H1 (cell line): ENCODE results near the gene RBM24.

Experiments
- ATF2 ChIP-seq: IDR thresholded peaks from 2 replicates; pipeline ENCODE4 v1.6.1; 2012; ENCODE audit warnings: low read length, inconsistent platforms
- RAD21 ChIP-seq, 2 experiments: IDR thresholded peaks in 1 of 2; conservative IDR thresholded peaks in 1 of 2; 2 replicates each; pipeline ENCODE4 v1.6.1; 2011; ENCODE audit warnings: low read depth in 2 of 2, low read length in 2 of 2, improper control_type of control experiment in 1 of 2, inconsistent platforms in 1 of 2, mild to moderate bottlenecking in 1 of 2, moderate library complexity in 1 of 2
- SUZ12 ChIP-seq: fragments of 200-600 bp; sonication (generic); IDR thresholded peaks from 2 replicates; pipeline ENCODE4 v1.6.1; 2012; ENCODE audit warnings: mild to moderate bottlenecking, inconsistent platforms, low read length, moderate library complexity, mixed read lengths
- TF ChIP-seq, protein P1 (sequence below), 3 experiments: IDR thresholded peaks; 1 replicate in 2 of 3; 2 replicates in 1 of 3; pipeline versions ENCODE4 v1.5.1 to v1.6.1; 2011; ENCODE audit warnings: low read length in 3 of 3, mild to moderate bottlenecking in 3 of 3, inconsistent platforms in 2 of 3, low read depth in 1 of 3, moderate library complexity in 1 of 3; ENCODE audit not compliant: insufficient read depth in 1 of 3; ENCODE audit errors: control extremely low read depth in 1 of 3

DNA sequence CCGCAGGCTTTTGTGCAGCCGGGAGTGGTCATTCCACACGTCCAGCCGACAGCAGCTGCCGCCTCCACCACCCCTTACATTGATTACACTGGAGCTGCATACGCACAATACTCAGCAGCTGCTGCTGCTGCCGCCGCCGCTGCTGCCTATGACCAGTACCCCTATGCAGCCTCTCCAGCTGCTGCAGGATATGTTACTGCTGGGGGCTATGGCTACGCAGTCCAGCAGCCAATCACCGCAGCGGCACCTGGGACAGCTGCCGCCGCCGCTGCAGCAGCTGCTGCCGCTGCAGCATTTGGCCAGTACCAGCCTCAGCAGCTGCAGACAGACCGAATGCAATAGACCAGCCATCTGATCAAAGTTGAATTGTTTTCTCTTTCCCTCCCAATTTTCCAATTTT, 10.6 kb downstream of the RBM24 start:
- TF ChIP-seq RAD21 (IDR thresholded peaks at IDR 0.05 in 1 of 2, conservative IDR thresholded peaks at IDR 0.05 in 1 of 2; ENCODE audit: low read depth in 2 of 2, low read length in 2 of 2) (no peak), ATF2 (no peak), SUZ12 (no peak)
- TF ChIP-seq, protein P1, sequence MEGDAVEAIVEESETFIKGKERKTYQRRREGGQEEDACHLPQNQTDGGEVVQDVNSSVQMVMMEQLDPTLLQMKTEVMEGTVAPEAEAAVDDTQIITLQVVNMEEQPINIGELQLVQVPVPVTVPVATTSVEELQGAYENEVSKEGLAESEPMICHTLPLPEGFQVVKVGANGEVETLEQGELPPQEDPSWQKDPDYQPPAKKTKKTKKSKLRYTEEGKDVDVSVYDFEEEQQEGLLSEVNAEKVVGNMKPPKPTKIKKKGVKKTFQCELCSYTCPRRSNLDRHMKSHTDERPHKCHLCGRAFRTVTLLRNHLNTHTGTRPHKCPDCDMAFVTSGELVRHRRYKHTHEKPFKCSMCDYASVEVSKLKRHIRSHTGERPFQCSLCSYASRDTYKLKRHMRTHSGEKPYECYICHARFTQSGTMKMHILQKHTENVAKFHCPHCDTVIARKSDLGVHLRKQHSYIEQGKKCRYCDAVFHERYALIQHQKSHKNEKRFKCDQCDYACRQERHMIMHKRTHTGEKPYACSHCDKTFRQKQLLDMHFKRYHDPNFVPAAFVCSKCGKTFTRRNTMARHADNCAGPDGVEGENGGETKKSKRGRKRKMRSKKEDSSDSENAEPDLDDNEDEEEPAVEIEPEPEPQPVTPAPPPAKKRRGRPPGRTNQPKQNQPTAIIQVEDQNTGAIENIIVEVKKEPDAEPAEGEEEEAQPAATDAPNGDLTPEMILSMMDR (IDR thresholded peaks at IDR 0.05; ENCODE audit: control extremely low read depth in 1 of 3, insufficient read depth in 1 of 3, low read depth in 1 of 3, low read length in 3 of 3) = no peak
